B cell (primary cell): ENCODE measurements around the gene RASA1. TPM values are rescaled to one million over a fixed set of nuclear protein-coding genes. Genes with fewer than 3 reads are reported as not detected.

Experiments
- ATAC-seq: fragments of 200-7000 bp; cut with Tn5 transposase; one replicate; pipeline ENCODE4 v1.10.0; 2021; ENCODE audit warnings: low read depth, mild to moderate bottlenecking, moderate number of reproducible peaks, moderate library complexity
- CTCF ChIA-PET: fragments of 350-600 bp; sonication (Branson Sonifier 250); formaldehyde crosslinking; loops from one replicate; lab custom pipeline; 2021; ENCODE audit warnings: antibody characterized with exemption, inconsistent platforms; lab: Charles Lee
- POLR2A ChIA-PET: fragments of 350-600 bp; sonication (Branson Sonifier 250); formaldehyde crosslinking; loops from one replicate; lab custom pipeline; 2021; ENCODE audit warnings: antibody characterized with exemption; lab: Charles Lee
- DNase-seq: peaks from one replicate; pipeline ENCODE4 v3.0.0; 2013
- H2AFZ ChIP-seq: 2 replicates; pipeline ENCODE4 v1.6.1; 2012; ENCODE audit warnings: mild to moderate bottlenecking, low read depth, low read length; ENCODE audit not compliant: insufficient read depth, poor library complexity, severe bottlenecking
- H3K27ac ChIP-seq, 2 donors: 1 replicate in 1 of 2; 2 replicates in 1 of 2; pipeline ENCODE4 v1.5.1; 2012 to 2013; ENCODE audit warnings: low read length in 2 of 2, mild to moderate bottlenecking in 2 of 2, moderate library complexity in 1 of 2
- H3K27me3 ChIP-seq, 4 experiments: fragments of 200-600 bp in 1 of 4; sonication (generic) in 1 of 4; replicated peaks in 1 of 4; 1 replicate in 2 of 4; 2 replicates in 2 of 4; pipeline versions ENCODE4 v1.6.1 to v1.7.0; 2013 to 2016; ENCODE audit warnings: low read length in 3 of 4, mild to moderate bottlenecking in 2 of 4, mixed read lengths in 1 of 4, moderate library complexity in 1 of 4; ENCODE audit not compliant: insufficient read depth in 4 of 4, control insufficient read depth in 3 of 4; ENCODE audit errors: control extremely low read depth in 1 of 4
- H3K36me3 ChIP-seq, 2 experiments: replicated peaks in 1 of 2; 1 replicate in 1 of 2; 2 replicates in 1 of 2; pipeline versions ENCODE4 v1.6.1 to v1.7.1; 2013; ENCODE audit warnings: low read length in 1 of 2; ENCODE audit not compliant: insufficient read depth in 2 of 2, control insufficient read depth in 1 of 2; ENCODE audit errors: control extremely low read depth in 1 of 2, extremely low read depth in 1 of 2
- H3K4me1 ChIP-seq, 2 donors: fragments of 200-600 bp in 1 of 2; sonication (generic) in 1 of 2; 1 replicate in 1 of 2; 2 replicates in 1 of 2; pipeline versions ENCODE4 v1.5.1 to v1.6.1; 2013 to 2017; ENCODE audit warnings: low read length in 2 of 2; ENCODE audit not compliant: control insufficient read depth in 2 of 2, insufficient read depth in 2 of 2
- H3K4me2 ChIP-seq: replicated peaks from 2 replicates; pipeline ENCODE3; 2012; ENCODE audit warnings: mild to moderate bottlenecking, low read depth, low read length; ENCODE audit not compliant: poor library complexity, severe bottlenecking
- H3K4me3 ChIP-seq, 5 experiments: fragments of 200-600 bp in 1 of 5; sonication (generic) in 1 of 5; 1 replicate in 3 of 5; 2 replicates in 2 of 5; pipeline versions ENCODE4 v1.5.1 to v1.7.0; 2011 to 2016; ENCODE audit warnings: low read length in 4 of 5, mild to moderate bottlenecking in 4 of 5, low read depth in 2 of 5, control low read depth in 1 of 5, moderate library complexity in 1 of 5; ENCODE audit not compliant: insufficient read depth in 1 of 5; ENCODE audit errors: control extremely low read depth in 1 of 5, extremely low read depth in 1 of 5
- H3K79me2 ChIP-seq: fragments of 200-600 bp; sonication (generic); one replicate; pipeline ENCODE4 v1.6.0; 2016; ENCODE audit warnings: low read length; ENCODE audit not compliant: control insufficient read depth, insufficient read depth
- H3K9ac ChIP-seq: fragments of 200-600 bp; sonication (generic); 2 replicates; pipeline ENCODE4 v1.6.1; 2017; ENCODE audit warnings: mild to moderate bottlenecking, low read length, moderate library complexity
- H3K9me3 ChIP-seq, 3 donors: one replicate each; pipeline versions ENCODE4 v1.6.1 to v1.7.1; 2013; ENCODE audit warnings: low read length in 2 of 3; ENCODE audit not compliant: control insufficient read depth in 2 of 3, insufficient read depth in 1 of 3; ENCODE audit errors: control extremely low read depth in 1 of 3
- H4K20me1 ChIP-seq: 2 replicates; pipeline ENCODE4 v1.6.0; 2012; ENCODE audit warnings: mild to moderate bottlenecking, low read length; ENCODE audit not compliant: insufficient read depth, control insufficient read depth, poor library complexity, severe bottlenecking
- H3K27ac Mint-ChIP-seq: one replicate; pipeline ENCODE4 v1.8.0; 2021; ENCODE audit warnings: mixed read lengths
- H3K27me3 Mint-ChIP-seq: one replicate; pipeline ENCODE4 v1.8.0; 2021; ENCODE audit warnings: mixed read lengths
- H3K4me1 Mint-ChIP-seq: one replicate; pipeline ENCODE4 v1.8.0; 2021; ENCODE audit warnings: mixed read lengths
- H3K4me3 Mint-ChIP-seq: one replicate; pipeline ENCODE4 v1.8.0; 2021; ENCODE audit warnings: mixed read lengths
- H3K9me3 Mint-ChIP-seq: one replicate; pipeline ENCODE4 v1.8.0; 2022; ENCODE audit warnings: mixed read lengths; ENCODE audit not compliant: insufficient read depth
- EZH2 ChIP-seq: IDR thresholded peaks from 2 replicates; pipeline ENCODE4 v1.6.1; 2012; ENCODE audit warnings: borderline replicate concordance, low read depth, mild to moderate bottlenecking, moderate library complexity, low read length; ENCODE audit not compliant: insufficient read depth, poor library complexity, severe bottlenecking
- WGBS: methylation state at CpG from one replicate; pipeline ENCODE4 v1.1.5; 2013; ENCODE audit warnings: missing lambda C conversion rate; ENCODE audit not compliant: insufficient coverage; 5-methylcytosine and 5-hydroxymethylcytosine counted together
- intact Hi-C: fragments of 100-400 bp; cut with micrococcal nuclease; formaldehyde crosslinking; loops from one replicate; pipeline ENCODE4 v1.10.0; 2022
- polyA plus RNA-seq: library from polyadenylated mRNA; depleted of rRNA; stranded (reverse); fragments of >200 nt; gene quantifications from 2 replicates; pipeline ENCODE4 v1.2.3, GENCODE V29; 2012
- total RNA-seq, 2 donors: library from RNA; stranded (reverse); fragments of 120-200 nt in 1 of 2; gene quantifications; 1 replicate in 1 of 2; 2 replicates in 1 of 2; pipeline versions ENCODE4 v1.2.3 to v1.2.4, GENCODE V29; 2013 to 2022
- TF ChIP-seq, protein P1 (sequence below): fragments of 200-600 bp; IDR thresholded peaks from one replicate; pipeline ENCODE4 v1.8.0; 2022; ENCODE audit warnings: antibody characterized with exemption, mild to moderate bottlenecking

RASA1 gene
- total and polyA plus RNA-seq, 2 donors (not counting 1 experiment from before 2014, with no cell fraction given): 18.9 to 32.2 TPM

DNA sequence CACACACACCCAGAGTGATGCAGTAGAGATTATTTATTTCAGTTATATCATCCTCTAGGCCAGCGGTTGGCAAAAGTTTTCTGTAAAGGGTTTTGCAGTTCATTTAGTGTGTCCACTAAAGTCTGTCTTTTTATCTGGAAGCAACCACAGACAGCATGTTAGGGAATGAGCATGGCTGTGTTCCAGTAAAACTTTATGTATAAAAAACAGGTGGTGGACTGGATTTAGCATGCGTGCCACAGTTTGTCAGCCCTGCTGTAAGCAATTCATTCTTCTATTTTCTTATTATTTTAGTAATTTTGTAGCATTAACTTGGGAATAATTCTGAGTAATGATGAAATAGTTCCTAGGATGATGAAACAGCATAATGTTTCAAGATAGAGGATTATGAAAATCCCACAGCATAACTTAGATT, 93.4 kb downstream of the RASA1 start:
- DNase-seq: no peak
- Histone ChIP-seq H3K4me1 (no peaks in the 10 kb centered on the region), H3K27ac (no peak overlapping the region), H3K27me3 (no peaks in the 10 kb centered on the region), H3K9me3 (no peaks in the 10 kb centered on the region), H3K4me3 (no peak overlapping the region), H3K36me3 (peaks cover 1 to 22% of the 10 kb centered on the region in 2 experiments), H4K20me1 (no peaks in the 10 kb centered on the region), H2AFZ (no peak overlapping the region), H3K9ac (no peak overlapping the region), H3K4me2 (no peak overlapping the region), H3K79me2 (no peaks in the 10 kb centered on the region)
- TF ChIP-seq, protein P1, sequence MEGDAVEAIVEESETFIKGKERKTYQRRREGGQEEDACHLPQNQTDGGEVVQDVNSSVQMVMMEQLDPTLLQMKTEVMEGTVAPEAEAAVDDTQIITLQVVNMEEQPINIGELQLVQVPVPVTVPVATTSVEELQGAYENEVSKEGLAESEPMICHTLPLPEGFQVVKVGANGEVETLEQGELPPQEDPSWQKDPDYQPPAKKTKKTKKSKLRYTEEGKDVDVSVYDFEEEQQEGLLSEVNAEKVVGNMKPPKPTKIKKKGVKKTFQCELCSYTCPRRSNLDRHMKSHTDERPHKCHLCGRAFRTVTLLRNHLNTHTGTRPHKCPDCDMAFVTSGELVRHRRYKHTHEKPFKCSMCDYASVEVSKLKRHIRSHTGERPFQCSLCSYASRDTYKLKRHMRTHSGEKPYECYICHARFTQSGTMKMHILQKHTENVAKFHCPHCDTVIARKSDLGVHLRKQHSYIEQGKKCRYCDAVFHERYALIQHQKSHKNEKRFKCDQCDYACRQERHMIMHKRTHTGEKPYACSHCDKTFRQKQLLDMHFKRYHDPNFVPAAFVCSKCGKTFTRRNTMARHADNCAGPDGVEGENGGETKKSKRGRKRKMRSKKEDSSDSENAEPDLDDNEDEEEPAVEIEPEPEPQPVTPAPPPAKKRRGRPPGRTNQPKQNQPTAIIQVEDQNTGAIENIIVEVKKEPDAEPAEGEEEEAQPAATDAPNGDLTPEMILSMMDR: no peak
- TF ChIP-seq EZH2: no peak
- ChIA-PET CTCF (no interaction called here), POLR2A (no interaction called here)
- no peak overlapping the region for H3K27ac Mint-ChIP-seq
- intact Hi-C loops: no loop called here
- no CpG with 5 or more reads among the region's 2 CpGs for WGBS
- no peaks in the 10 kb centered on the region for H3K4me1 Mint-ChIP-seq
- no peak for ATAC-seq
- H3K4me3 Mint-ChIP-seq: no peak overlapping the region
- H3K9me3 Mint-ChIP-seq: no peaks in the 10 kb centered on the region
- no peaks in the 10 kb centered on the region for H3K27me3 Mint-ChIP-seq

GRCh38 chr5:87361536-87362213, 94.0 kb downstream of the RASA1 start:
- intact Hi-C loops: no loop called here
- Histone ChIP-seq H3K79me2 (no peaks in the 10 kb centered on the region), H4K20me1 (no peaks in the 10 kb centered on the region), H3K9me3 (no peaks in the 10 kb centered on the region), H3K27me3 (no peaks in the 10 kb centered on the region), H3K36me3 (peaks cover 0 to 23% of the 10 kb centered on the region in 2 experiments), H3K4me2 (no peak overlapping the region), H3K9ac (no peak overlapping the region), H3K4me1 (no peaks in the 10 kb centered on the region), H2AFZ (no peak overlapping the region), H3K4me3 (no peak overlapping the region), H3K27ac (no peak overlapping the region)
- ATAC-seq (no peak), DNase-seq (no peak)
- Mint-ChIP-seq H3K27me3 (no peaks in the 10 kb centered on the region), H3K4me1 (no peaks in the 10 kb centered on the region), H3K9me3 (no peaks in the 10 kb centered on the region), H3K27ac (peak overlapping the region; percentile 29), H3K4me3 (no peak overlapping the region)
- ChIA-PET POLR2A (no interaction called here), CTCF (no interaction called here)
- TF ChIP-seq, protein P1: no peak
- no peak for TF ChIP-seq EZH2
- WGBS: no CpG with 5 or more reads among the region's 1 CpG
